GM12878 (cell line): ENCODE measurements around the gene FAF1. TPM values are rescaled to one million over a fixed set of nuclear protein-coding genes. Genes with fewer than 3 reads are reported as not detected.

Source experiments
- ATAC-seq: fragments of 200-7000 bp; cut with Tn5 transposase; 3 replicates; pipeline ENCODE4 v1.9.1; 2020; ENCODE audit warnings: mild to moderate bottlenecking, moderate library complexity
- BruUV-seq: library from RNA; stranded (reverse); fragments of 400-500 nt; replicated peaks from 2 replicates; lab custom pipeline; 2021; lab: Mats Ljungman, UMichigan
- CTCF ChIA-PET: fragments of 300-600 bp; sonication (Branson Sonifier 250); formaldehyde crosslinking; extraction: SDS; loops from one replicate; lab custom pipeline; 2021; ENCODE audit warnings: inconsistent platforms; lab: Yijun Ruan, JAX
- POLR2A ChIA-PET: fragments of 350-600 bp; formaldehyde crosslinking; extraction: SDS; loops from one replicate; lab custom pipeline; 2021; ENCODE audit warnings: inconsistent platforms; lab: Charles Lee
- RAD21 ChIA-PET: fragments of 300-600 bp; sonication (Branson Sonifier 250); formaldehyde crosslinking; loops from one replicate; lab custom pipeline; 2023; ENCODE audit warnings: antibody characterized with exemption; ENCODE audit not compliant: unreplicated experiment; lab: Charles Lee
- SMC1A ChIA-PET: fragments of 300-600 bp; sonication (Branson Sonifier 250); formaldehyde crosslinking; loops from one replicate; lab custom pipeline; 2023; ENCODE audit not compliant: unreplicated experiment, uncharacterized antibody; lab: Charles Lee
- DNase-seq: peaks from one replicate; pipeline ENCODE4 v3.0.0-alpha.2; 2011; ENCODE audit warnings: low read depth, low spot score
- FAIRE-seq: peaks from 3 replicates; lab custom pipeline; 2011; peaks lifted over from hg19 to GRCh38; lab: Jason Lieb, UNC
- H2AFZ ChIP-seq: 2 replicates; pipeline ENCODE4 v1.6.0; 2011; ENCODE audit warnings: low read depth, low read length, control low read depth; ENCODE audit not compliant: control insufficient read depth
- H3K27ac ChIP-seq: 2 replicates; pipeline ENCODE4 v1.5.1; 2011; ENCODE audit warnings: control low read depth; ENCODE audit not compliant: control insufficient read depth, insufficient read depth
- H3K27me3 ChIP-seq, 2 experiments: replicated peaks in 1 of 2; 2 replicates each; pipeline versions ENCODE4 v1.6.0 to v1.6.1; 2011; ENCODE audit warnings: low read length in 1 of 2; ENCODE audit not compliant: control insufficient read depth in 2 of 2, insufficient read depth in 2 of 2
- H3K36me3 ChIP-seq, 2 experiments: 2 replicates each; pipeline ENCODE4 v1.5.1; 2011; ENCODE audit warnings: low read length in 1 of 2; ENCODE audit not compliant: control insufficient read depth in 2 of 2, insufficient read depth in 2 of 2
- H3K4me1 ChIP-seq: 2 replicates; pipeline ENCODE4 v1.6.1; 2011; ENCODE audit warnings: mild to moderate bottlenecking, low read length, moderate library complexity, mixed read lengths; ENCODE audit not compliant: control insufficient read depth, insufficient read depth
- H3K4me2 ChIP-seq: 2 replicates; pipeline ENCODE4 v1.6.0; 2011; ENCODE audit warnings: control low read depth; ENCODE audit not compliant: control insufficient read depth, insufficient read depth
- H3K4me3 ChIP-seq: fragments of 200-600 bp; sonication (generic); 2 replicates; pipeline ENCODE4 v1.5.1; 2016
- H3K79me2 ChIP-seq: 2 replicates; pipeline ENCODE4 v1.6.0; 2011; ENCODE audit warnings: low read length; ENCODE audit not compliant: control insufficient read depth, insufficient read depth
- H3K9ac ChIP-seq: 2 replicates; pipeline ENCODE4 v1.8.0; 2011; ENCODE audit warnings: low read length, control low read depth, mixed read lengths; ENCODE audit not compliant: control insufficient read depth, insufficient read depth
- H3K9me3 ChIP-seq: replicated peaks from 3 replicates; pipeline ENCODE4 v1.5.1; 2011; ENCODE audit warnings: mild to moderate bottlenecking, low read length; ENCODE audit not compliant: control insufficient read depth, insufficient read depth
- H4K20me1 ChIP-seq: 2 replicates; pipeline ENCODE4 v1.6.0; 2011; ENCODE audit not compliant: control insufficient read depth, insufficient read depth
- ATF2 ChIP-seq: IDR thresholded peaks from 2 replicates; pipeline ENCODE4 v1.6.1; 2012; ENCODE audit warnings: low read length, inconsistent platforms
- BACH1 ChIP-seq: fragments of 450-650 bp; IDR thresholded peaks from 2 replicates; pipeline ENCODE4 v1.6.1; 2017; ENCODE audit warnings: mild to moderate bottlenecking, borderline replicate concordance
- BMI1 ChIP-seq: fragments of 450-650 bp; IDR thresholded peaks from 2 replicates; pipeline ENCODE4 v1.6.1; 2016; ENCODE audit warnings: mild to moderate bottlenecking, moderate library complexity, borderline replicate concordance
- CHD2 ChIP-seq: IDR thresholded peaks from 2 replicates; pipeline ENCODE4 v1.6.1; 2011; ENCODE audit warnings: low read depth, low read length, improper control_type of control experiment, borderline replicate concordance
- CREM ChIP-seq: IDR thresholded peaks from 2 replicates; pipeline ENCODE4 v1.6.1; 2014; ENCODE audit warnings: antibody characterized with exemption, low read depth
- EED ChIP-seq: sonication (generic); IDR thresholded peaks from 2 replicates; pipeline ENCODE4 v1.6.1; 2016; ENCODE audit warnings: antibody characterized with exemption, low read depth
- KDM1A ChIP-seq: fragments of 200-600 bp; sonication (generic); IDR thresholded peaks from 2 replicates; pipeline ENCODE4 v1.6.1; 2016; ENCODE audit warnings: borderline replicate concordance
- NFYA ChIP-seq: IDR thresholded peaks from 2 replicates; pipeline ENCODE4 v1.6.1; 2011; ENCODE audit warnings: low read depth, mild to moderate bottlenecking, low read length, improper control_type of control experiment, borderline replicate concordance
- RELA ChIP-seq: fragments of 450-650 bp; IDR thresholded peaks from 2 replicates; pipeline ENCODE4 v1.8.0; 2014; ENCODE audit warnings: borderline replicate concordance; ENCODE audit not compliant: partially characterized antibody
- SREBF1 ChIP-seq: IDR thresholded peaks from 2 replicates; pipeline ENCODE4 v1.6.1; 2012; ENCODE audit warnings: mild to moderate bottlenecking, low read length
- YY1 ChIP-seq: IDR thresholded peaks from 2 replicates; pipeline ENCODE4 v1.6.1; 2011; ENCODE audit warnings: low read depth, mild to moderate bottlenecking, low read length
- ZBTB11 ChIP-seq: fragments of 450-650 bp; formaldehyde crosslinking; IDR thresholded peaks from 2 replicates; pipeline ENCODE4 v1.5.0; 2022; ENCODE audit warnings: mild to moderate bottlenecking, missing genetic modification characterization
- ZNF207 ChIP-seq: fragments of 450-650 bp; IDR thresholded peaks from 2 replicates; pipeline ENCODE4 v1.6.1; 2014; ENCODE audit warnings: antibody characterized with exemption, mild to moderate bottlenecking, borderline replicate concordance
- ZSCAN29 ChIP-seq: fragments of 450-650 bp; IDR thresholded peaks from 2 replicates; pipeline ENCODE4 v1.6.1; 2017; ENCODE audit warnings: mild to moderate bottlenecking, moderate library complexity
- ZZZ3 ChIP-seq: IDR thresholded peaks from 2 replicates; pipeline ENCODE4 v1.6.1; 2011; ENCODE audit warnings: low read depth; ENCODE audit not compliant: control insufficient read depth, insufficient read length
- WGBS: methylation state at CpG from one replicate; pipeline ENCODE4 v1.1.6; 2016; ENCODE audit warnings: low lambda C conversion rate; ENCODE audit not compliant: insufficient replicate concordance, insufficient coverage; ENCODE audit errors: missing lambda C conversion rate; 5-methylcytosine and 5-hydroxymethylcytosine counted together
- in situ Hi-C: fragments of 300-500 bp; cut with MboI; formaldehyde crosslinking; loops from 9 replicates; pipeline ENCODE4 v1.14.3; 2018; ENCODE audit warnings: mixed read lengths
- intact Hi-C: fragments of 100-400 bp; cut with micrococcal nuclease; formaldehyde crosslinking; loops from one replicate; pipeline ENCODE4 v1.14.2; 2022; ENCODE audit not compliant: unreplicated experiment
- polyA plus RNA-seq, 11 experiments: library from polyadenylated mRNA; depleted of rRNA in 4 of 11; unstranded in 6 of 11; stranded (reverse) in 5 of 11; fragments of >200 nt; fragmentation: Nextera tagmentation in 4 of 11; fragmentation: Illumina TruSeq in 1 of 11; extraction: Ambion mirVana in 4 of 11; extraction: Trizol in 1 of 11; gene quantifications; 1 replicate in 1 of 11; 2 replicates in 10 of 11; pipeline versions ENCODE4 v1.2.1 to v1.2.3, GENCODE V29; 2011 to 2016; ENCODE audit warnings: inconsistent platforms in 2 of 11, missing spikeins in 2 of 11, low read depth in 1 of 11
- total RNA-seq, 4 experiments: library from RNA; depleted of rRNA in 3 of 4; stranded (reverse); fragments of >200 nt in 3 of 4; fragmentation: Illumina TruSeq in 1 of 4; extraction: Trizol in 1 of 4; gene quantifications; 2 replicates each; pipeline versions ENCODE4 v1.2.1 to v1.2.3, GENCODE V29; 2013 to 2021
- TF ChIP-seq, protein P1 (sequence below): IDR thresholded peaks from 2 replicates; pipeline ENCODE4 v1.6.1; 2012; ENCODE audit warnings: low read depth, low read length, improper control_type of control experiment
- TF ChIP-seq, protein P2 (sequence below): IDR thresholded peaks from 2 replicates; pipeline ENCODE4 v1.6.1; 2011; ENCODE audit warnings: borderline replicate concordance, low read depth, mild to moderate bottlenecking, moderate library complexity, mixed read lengths, low read length; ENCODE audit not compliant: insufficient read depth; ENCODE audit errors: extremely low read length
- TF ChIP-seq, protein P3 (sequence below): fragments of 450-650 bp; IDR thresholded peaks from 2 replicates; pipeline ENCODE4 v1.6.1; 2014; ENCODE audit warnings: mild to moderate bottlenecking

FAF1 gene
- total and polyA plus RNA-seq, 10 of the 15 experiments (the other 5 are each of a cell fraction or from before 2014, with no cell fraction given), result 8.6 to 54.5 (median 23.7) TPM

- WGBS, result 58% methylated on average over 21 of the region's 21 CpGs
- no peaks in the 10 kb centered on the region for H4K20me1 ChIP-seq
- ChIA-PET POLR2A (no interaction called here), CTCF (no interaction called here), RAD21 (no interaction called here), SMC1A (no interaction called here)
- DNase-seq, result no peak
- intact Hi-C loops, result no loop called here
- no peak overlapping the region for H3K4me2 ChIP-seq
- H3K4me3 ChIP-seq, result no peak overlapping the region
- no peaks in the 10 kb centered on the region for H3K79me2 ChIP-seq
- no peaks in the 10 kb centered on the region for H3K4me1 ChIP-seq
- no peak overlapping the region for H3K27ac ChIP-seq
- H3K9me3 ChIP-seq, result no peaks in the 10 kb centered on the region; the same call in 1 of the 3 replicates
- H2AFZ ChIP-seq, result no peak overlapping the region
- no peaks in the 10 kb centered on the region for H3K36me3 ChIP-seq
- peaks cover 25 to 46% of the 10 kb centered on the region in 2 experiments for H3K27me3 ChIP-seq
- ATAC-seq, result no peak
- H3K9ac ChIP-seq, result no peak overlapping the region
- in situ Hi-C loops, result no loop called here
- BruUV-seq, result no TSS peak
- no peak for TF ChIP-seq RELA
- TF ChIP-seq ZBTB11, result no peak
- TF ChIP-seq YY1, result no peak
- TF ChIP-seq CREM, result no peak
- TF ChIP-seq NFYA, result no peak
- TF ChIP-seq KDM1A, result no peak
- TF ChIP-seq ZNF207, result no peak
- TF ChIP-seq, protein P1, sequence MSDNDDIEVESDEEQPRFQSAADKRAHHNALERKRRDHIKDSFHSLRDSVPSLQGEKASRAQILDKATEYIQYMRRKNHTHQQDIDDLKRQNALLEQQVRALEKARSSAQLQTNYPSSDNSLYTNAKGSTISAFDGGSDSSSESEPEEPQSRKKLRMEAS, result no peak
- no peak for TF ChIP-seq BACH1
- TF ChIP-seq ATF2, result no peak
- TF ChIP-seq, protein P2, sequence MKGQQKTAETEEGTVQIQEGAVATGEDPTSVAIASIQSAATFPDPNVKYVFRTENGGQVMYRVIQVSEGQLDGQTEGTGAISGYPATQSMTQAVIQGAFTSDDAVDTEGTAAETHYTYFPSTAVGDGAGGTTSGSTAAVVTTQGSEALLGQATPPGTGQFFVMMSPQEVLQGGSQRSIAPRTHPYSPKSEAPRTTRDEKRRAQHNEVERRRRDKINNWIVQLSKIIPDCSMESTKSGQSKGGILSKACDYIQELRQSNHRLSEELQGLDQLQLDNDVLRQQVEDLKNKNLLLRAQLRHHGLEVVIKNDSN, result no peak
- TF ChIP-seq CHD2, result no peak
- no peak for TF ChIP-seq BMI1
- no peak for TF ChIP-seq EED
- TF ChIP-seq ZZZ3, result no peak
- TF ChIP-seq, protein P3, sequence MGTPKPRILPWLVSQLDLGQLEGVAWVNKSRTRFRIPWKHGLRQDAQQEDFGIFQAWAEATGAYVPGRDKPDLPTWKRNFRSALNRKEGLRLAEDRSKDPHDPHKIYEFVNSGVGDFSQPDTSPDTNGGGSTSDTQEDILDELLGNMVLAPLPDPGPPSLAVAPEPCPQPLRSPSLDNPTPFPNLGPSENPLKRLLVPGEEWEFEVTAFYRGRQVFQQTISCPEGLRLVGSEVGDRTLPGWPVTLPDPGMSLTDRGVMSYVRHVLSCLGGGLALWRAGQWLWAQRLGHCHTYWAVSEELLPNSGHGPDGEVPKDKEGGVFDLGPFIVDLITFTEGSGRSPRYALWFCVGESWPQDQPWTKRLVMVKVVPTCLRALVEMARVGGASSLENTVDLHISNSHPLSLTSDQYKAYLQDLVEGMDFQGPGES, result no peak
- no peak for TF ChIP-seq ZSCAN29
- no peak for TF ChIP-seq SREBF1
- TF ChIP-seq, all 136 proteins: peak for 0
- no peak for FAIRE-seq
Observed at GRCh38 chr1:50422675-50422945, 537.5 kb downstream of the FAF1 start.
